ENCODE measurements around the gene PFKP.

DNA sequence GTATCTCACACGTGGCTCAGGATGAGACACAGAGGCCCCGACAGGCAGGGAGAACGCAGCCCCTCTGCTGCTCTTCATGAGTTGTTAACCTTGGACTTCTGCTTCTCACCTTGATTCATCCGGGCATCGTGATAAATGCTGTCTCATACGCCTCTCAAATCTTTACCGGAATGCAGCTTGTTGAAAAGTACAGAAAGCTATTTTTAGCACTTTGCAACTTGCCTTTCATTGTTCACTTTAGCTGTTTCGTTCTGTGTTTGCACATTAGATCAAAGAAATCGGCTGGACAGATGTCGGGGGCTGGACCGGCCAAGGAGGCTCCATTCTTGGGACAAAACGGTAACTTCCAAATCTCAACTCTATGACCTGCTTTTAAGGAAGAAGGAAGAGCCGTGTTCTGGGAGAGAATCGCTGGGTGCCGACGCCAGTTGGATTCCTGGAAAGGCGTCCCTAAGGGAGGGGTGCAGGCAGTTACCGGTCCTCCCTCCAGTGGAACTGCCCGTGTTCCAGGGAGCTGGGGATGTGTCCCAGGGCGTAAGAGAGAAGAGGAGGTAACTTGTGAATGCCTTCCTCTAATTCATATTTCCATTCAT lies 49.3 kb downstream of the PFKP start:
- no peak for TF ChIP-seq POLR2A (IDR thresholded peaks at IDR 0.05)
- TF ChIP-seq, protein P1, sequence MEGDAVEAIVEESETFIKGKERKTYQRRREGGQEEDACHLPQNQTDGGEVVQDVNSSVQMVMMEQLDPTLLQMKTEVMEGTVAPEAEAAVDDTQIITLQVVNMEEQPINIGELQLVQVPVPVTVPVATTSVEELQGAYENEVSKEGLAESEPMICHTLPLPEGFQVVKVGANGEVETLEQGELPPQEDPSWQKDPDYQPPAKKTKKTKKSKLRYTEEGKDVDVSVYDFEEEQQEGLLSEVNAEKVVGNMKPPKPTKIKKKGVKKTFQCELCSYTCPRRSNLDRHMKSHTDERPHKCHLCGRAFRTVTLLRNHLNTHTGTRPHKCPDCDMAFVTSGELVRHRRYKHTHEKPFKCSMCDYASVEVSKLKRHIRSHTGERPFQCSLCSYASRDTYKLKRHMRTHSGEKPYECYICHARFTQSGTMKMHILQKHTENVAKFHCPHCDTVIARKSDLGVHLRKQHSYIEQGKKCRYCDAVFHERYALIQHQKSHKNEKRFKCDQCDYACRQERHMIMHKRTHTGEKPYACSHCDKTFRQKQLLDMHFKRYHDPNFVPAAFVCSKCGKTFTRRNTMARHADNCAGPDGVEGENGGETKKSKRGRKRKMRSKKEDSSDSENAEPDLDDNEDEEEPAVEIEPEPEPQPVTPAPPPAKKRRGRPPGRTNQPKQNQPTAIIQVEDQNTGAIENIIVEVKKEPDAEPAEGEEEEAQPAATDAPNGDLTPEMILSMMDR (IDR thresholded peaks at IDR 0.05) = no peak
- TF ChIP-seq POLR2AphosphoS5 (IDR thresholded peaks at IDR 0.05) = no peak
- no peak for TF ChIP-seq EP300 (IDR thresholded peaks at IDR 0.05; ENCODE audit: low read depth)
